GM18511 (cell line): ENCODE results near the gene ZNF783.
"Not testable (repeated sequence)": the region's sequence is repeated elsewhere in the genome, so short reads cannot be mapped to it uniquely, and the experiment has no call there.

Experiments
- ATAC-seq: cut with Tn5 transposase; IDR thresholded peaks from one replicate; pipeline ENCODE4 v1.9.1; 2021; ENCODE audit warnings: mild to moderate bottlenecking, moderate library complexity; ENCODE audit not compliant: unreplicated experiment

Gene ZNF783

DNA sequence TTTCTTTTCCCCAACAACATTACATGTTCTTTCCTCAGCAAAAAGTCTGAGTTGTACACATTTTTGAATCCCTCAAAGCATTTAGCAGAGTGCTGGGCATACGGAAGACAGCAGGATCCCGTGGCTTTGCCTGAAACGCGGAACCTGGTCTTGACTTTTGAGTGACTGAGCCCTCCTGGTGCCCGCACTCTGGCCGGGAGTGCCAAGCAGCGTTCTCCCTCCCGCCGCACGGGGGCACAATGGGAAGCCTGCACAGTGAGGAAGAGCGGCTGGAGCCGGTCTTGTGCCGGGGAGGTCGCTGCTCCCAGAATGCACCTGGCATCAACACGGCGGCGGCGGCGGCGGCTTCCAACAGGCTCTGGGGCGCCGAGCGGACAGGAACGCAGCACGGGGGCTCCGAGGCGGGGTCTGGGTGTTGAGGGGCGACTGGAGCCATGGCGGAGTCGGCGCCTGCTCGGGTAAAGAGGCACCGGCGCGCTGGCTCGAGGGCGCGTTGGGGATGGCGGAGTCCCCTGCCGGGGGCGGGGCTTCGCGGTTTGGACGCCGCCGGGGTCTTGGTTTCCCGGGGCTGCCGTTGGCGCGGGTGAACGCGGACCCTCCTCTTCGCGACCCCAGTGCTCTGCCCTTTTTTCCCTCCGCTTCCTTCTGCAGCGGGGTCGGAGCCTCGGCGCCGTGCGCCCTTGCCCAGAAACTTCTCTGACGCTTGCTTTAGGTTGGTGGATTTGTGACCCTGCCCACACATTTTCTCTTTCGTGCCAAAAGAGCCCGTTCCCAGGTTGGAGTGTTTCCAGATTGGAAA lies 22.5 kb upstream of the ZNF783 start, which contains the start of gene ZNF212:
ZNF212 (plus strand) TSS at position 307 of the 799 bp plus-strand sequence; CDS start at position 435, 128 bp downstream.
- ATAC-seq: peak; percentile 99

DNA sequence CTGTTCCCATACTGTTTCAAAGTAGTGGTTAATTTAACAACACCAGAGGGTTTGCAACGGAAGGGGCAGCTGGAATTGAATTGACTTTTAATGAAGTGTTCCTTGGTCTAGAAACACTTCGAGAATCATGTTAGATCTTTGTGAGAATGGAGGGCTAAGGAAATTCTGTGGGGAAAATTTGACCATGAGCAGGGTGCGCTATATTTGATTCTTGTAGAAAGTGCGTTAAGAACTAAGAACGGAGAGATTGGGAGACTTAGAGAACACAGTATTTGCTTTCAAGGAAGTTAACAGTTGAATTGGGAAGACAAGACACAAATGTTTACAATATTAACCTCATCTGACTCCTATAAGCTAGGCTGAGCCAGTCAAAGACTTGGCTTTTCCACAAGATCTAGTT lies 21.4 kb upstream of the ZNF783 start:
- ATAC-seq: no peak

DNA sequence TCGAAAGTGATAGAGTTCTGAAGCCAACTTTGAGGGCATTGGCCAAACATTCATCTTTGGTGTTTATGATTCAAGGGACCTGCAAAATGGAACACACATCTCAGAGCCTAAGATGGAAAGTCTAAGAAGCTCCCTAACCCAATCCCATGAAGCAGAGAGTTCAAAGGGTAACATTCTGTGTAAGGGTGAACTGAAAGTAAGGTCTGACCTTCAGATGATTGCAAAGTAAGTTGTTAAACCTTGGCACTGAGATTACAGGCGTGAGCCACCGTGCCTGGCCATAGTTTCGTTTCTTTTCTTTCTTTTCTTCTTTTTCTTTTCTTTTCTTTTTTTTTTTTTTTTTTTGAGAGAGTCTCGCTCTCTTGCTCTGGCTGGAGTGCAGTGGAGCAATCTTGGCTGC lies 20.3 kb upstream of the ZNF783 start:
- no peak for ATAC-seq

DNA sequence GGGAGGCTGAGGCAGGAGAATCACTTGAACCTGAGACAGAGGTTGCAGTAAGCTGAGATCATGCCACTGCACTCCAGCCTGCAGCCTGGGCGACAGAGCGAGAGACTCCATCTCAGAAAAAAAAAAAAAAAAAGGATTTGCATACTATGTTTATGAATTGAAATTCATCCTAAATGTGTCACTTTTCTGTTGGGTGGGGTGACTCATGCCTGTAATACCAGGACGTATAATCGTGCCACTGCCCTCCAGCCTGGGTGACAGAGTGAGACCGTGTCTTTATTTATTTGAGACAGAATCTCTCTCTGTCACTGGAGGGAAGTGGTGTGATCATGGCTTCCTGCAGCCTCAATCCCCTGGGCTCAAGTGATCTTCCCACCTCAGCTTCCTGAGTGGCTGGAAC lies 16.8 kb upstream of the ZNF783 start:
- peak; percentile 61 for ATAC-seq

DNA sequence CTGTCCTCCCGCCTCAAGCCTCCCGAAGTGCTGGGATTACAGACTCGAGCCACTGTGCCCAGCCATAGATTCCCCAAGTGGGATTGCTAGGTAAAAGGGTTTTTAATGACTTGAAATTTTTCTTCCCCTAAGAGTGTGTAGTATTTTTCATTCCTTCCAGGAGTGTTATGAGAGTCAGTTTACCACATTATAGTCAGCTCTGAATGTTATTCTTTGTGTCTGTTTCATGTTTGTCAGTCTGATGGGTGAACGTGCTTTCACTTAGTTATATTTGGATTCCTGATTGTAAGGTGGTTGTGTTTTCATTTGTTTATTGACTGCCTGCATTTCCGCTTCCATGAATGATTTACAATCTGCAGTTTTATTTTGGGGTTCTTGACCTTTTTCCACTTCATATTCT lies 16.3 kb upstream of the ZNF783 start:
- peak; percentile 23 for ATAC-seq

DNA sequence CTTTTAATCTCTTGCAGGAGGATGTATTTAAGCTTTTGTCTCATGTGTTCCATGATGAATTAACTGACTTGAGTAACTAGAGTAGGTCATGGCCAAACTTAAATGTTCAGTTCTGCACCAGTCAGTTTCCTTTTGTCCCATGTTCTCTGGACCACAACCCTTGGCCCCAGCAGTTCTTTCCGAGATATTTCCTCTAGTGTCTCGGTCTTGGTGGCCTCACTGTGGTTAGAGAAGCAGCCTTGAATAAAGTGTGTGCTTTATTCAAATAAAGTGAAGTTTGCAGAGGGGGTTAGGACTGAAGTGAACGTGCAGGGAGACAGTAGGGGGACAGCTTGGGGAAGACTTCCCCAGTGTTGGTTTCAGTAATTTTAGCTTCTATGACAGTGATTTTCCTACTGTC lies 13.2 kb upstream of the ZNF783 start:
- ATAC-seq: peak; percentile 52

DNA sequence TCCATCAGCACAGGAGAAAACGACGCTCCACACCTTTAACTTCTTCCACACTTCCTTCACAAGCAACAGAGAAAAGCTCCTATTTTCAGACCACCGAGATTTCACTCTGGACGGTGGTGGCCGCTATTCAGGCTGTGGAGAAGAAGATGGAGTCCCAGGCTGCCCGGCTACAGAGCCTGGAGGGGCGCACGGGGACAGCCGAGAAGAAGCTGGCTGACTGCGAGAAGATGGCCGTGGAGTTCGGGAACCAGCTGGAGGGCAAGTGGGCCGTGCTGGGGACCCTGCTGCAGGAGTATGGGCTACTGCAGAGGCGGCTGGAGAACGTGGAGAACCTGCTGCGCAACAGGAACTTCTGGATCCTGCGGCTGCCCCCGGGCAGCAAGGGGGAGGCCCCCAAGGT lies 11.8 kb upstream of the ZNF783 start:
- not testable (repeated sequence) for ATAC-seq

DNA sequence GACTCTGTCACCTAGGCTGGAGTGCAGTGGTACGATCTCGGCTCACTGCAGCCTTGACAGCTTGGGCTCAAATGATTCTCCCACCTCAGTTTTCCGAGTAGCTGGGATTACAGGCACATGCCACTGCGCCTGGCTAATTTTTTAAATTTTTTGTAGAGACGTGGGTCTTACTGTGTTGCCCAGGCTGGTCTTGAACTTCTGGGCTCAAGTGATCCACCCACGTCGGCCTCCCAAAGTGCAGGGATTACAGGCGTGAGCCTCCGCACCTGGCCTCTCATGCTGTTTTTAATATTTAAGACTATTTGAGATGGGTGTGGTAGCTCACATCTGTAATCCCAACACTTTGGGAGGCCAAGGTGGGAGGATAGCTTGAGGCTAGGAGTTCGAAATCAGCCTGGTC lies 10.5 kb upstream of the ZNF783 start:
- ATAC-seq: not testable (repeated sequence)

DNA sequence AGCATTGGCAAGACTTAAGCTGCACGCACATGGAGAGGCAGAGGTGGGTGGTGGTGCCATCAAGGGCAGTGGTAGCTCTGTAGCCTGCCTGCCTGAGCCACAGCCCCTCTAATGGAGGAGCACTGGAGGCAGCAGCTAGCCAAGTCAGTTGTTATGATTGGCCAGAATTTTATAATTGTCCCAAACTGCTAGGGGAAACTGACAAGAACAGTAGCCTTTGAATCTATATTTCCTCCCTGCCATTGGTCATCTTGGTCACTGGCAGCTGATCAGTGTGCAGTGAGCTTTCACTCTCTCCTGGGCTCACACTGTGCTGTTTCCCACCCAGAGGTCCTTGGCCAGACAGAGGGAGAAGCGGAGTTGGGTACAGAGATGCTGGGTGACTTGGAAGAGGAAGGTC lies 9.6 kb upstream of the ZNF783 start:
- ATAC-seq: no peak

DNA sequence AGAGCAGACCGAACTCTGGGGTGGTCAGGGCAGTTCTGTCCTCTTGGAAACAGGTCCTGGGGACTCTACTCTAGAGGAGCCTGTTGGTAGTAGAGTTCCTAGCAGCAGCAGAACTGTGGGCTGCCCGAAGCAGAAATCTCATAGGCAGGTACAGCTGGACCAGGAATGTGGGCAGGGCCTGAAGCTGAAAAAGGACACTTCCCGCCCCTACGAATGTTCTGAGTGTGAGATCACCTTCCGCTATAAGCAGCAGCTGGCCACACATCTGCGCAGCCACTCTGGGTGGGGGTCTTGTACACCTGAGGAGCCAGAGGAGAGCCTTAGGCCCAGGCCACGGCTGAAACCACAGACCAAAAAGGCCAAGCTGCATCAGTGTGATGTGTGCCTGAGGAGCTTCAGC lies 8.3 kb upstream of the ZNF783 start:
- ATAC-seq: no peak

DNA sequence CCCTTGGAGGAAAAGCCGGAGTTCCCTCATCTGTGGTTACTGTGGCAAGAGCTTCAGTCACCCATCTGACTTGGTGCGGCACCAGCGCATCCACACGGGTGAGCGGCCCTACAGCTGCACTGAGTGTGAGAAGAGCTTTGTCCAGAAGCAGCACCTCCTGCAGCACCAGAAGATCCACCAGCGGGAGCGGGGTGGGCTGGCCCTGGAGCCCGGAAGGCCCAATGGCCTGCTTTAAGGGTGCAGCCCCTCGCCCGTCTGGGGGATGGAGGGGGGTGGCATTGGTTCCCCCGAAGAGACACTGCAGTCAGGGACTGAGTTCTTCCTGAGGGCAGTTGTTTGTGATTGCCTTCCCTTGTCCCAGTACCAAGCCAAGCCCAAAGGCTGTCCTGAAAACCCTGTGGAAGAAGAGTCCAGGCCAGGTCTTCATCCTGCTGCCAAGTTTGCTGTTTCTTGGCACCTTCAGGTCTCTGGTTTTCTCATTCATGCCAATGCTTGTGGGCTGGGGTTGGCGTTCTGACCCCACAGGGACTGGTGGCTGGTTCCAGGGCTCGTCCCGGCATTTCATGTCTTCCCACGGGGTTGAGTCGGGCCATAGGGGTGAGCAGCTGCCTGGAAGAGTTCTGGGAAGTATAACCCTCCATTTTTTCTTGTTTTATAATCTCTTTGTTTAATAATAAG lies 7.7 kb upstream of the ZNF783 start:
- no peak for ATAC-seq

DNA sequence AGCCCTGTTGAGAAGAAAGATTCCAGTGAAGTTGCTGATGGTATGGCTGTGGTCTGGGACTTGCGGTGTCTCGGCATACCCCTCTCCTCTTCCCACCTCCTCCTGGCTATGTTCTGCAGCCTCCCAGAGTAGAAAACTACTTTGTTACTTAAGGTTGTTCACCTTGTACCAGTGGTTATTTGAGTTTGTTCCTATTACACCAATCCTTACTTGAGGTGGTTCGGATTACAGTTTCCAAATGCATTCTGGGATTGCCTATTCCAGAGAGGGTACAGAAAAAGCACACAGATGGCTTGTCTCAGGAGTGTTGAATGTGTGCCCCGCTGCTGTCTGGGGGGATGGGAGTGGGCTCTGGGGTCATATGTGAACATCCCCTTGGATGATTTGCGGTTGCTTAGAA lies 6.8 kb upstream of the ZNF783 start:
- ATAC-seq: no peak

DNA sequence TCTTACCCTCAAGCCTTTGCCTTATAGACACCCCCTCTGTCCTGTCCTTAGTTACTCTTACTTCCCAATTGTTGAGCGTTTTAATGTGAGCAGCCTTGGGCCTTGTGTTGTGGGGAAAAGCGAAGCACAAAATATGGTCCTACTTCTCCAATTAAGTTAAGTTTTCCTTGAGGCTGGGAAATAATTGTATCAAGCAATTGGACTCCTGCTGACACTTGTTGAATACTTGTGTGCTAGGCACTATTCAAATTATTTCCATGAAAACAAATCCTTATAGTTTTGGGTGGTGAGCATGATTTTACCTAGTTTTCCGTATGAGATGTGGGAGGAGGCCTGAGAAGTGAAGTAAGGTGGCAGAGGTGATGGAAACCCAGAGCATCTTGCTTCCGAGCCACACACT lies 5.4 kb upstream of the ZNF783 start:
- no peak for ATAC-seq

DNA sequence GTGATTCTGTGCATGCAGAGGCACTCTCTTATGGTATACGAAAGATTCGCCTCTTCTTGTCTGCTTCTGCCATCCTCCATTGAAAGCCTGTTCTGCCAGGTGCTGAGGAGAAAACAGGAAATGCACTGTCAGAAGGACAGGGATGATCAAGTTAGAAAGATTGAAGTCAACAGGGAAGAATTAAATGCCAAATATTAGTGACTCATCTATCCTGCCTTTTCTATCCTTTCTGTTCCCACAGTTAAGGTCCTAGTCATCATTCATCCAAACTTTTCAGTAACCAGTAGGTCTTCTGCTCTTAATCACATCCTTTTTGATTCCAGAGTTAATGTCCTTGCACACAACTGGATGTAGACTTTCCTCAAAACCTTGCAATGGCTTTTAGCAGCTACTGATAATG lies 4.8 kb upstream of the ZNF783 start:
- no peak for ATAC-seq

DNA sequence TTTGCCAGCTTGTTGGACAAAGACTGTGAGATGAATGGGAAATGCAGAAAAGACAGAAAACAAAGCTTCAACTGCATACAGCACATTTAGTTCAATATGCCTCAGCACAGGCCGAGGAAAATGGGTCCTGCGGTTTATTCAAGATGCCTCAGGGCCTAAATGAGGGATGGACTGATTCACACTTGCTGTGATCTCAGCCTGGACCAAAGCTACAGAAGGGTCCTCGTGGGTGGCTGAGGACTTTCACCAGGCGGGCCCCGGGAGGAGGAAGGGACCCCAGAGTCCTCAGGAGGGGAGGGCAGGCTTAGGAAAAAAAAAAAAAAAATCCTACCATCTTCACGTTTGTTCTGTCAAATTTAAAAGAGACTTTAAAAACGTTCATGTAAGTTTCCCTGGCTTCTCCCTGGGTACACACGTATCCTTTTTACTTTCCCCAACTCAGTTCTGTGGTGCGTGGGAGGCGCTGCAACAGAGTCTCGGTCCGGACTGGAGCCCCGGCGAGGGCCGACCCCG lies 624 bp upstream of the ZNF783 start:
- ATAC-seq: peak; percentile 18

DNA sequence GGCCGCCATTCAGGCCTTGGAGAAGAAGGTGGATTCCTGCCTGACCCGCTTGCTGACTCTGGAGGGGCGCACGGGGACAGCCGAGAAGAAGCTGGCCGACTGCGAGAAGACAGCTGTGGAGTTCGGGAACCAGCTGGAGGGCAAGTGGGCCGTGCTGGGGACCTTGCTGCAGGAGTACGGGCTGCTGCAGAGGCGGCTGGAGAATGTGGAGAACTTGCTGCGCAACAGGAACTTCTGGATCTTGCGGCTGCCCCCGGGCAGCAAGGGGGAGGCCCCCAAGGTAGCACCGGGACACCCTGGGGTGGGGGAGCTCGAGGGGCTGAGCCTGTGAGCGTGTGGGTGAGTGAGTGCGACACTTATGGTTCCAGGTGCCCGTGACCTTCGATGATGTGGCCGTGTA lies 4.5 kb downstream of the ZNF783 start:
- ATAC-seq: no peak

DNA sequence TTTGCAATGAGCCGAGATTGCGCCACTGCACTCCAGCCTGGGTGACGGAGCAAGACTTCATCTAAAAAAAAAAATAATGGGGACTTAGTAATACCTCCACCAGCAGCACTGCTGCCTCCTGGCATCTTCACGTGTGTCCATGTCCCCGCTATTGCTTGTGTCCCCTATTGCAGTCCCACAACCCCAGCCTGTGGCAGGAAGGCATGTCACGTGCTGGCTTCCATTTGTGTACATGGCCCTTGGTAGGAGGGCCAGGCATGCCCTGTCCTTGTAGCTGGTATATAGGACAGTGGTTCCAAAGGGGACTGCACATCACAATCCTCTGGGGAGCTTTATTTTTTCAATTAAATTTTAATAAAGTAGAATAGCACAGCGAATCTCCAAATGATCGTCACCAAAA lies 5.7 kb downstream of the ZNF783 start:
- ATAC-seq: no peak

DNA sequence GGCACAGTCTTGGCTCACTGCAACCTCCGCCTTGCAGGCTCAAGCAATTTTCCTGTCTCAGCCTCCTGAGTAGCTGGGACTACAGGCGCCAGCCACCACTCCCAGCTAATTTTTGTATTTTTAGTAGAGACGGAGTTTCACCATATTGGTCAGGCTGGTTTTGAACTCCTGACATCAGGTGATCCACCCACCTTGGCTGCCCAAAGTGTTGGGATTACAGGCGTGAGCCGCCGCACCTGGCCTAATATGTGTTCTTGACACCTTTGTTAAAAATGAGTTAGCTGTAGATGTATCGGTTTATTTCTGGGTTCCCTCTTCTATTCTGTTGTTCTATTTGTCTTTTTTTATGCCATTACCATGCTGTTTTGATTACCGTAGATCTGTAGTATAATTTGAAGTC lies 12.4 kb downstream of the ZNF783 start:
- not testable (repeated sequence) for ATAC-seq

DNA sequence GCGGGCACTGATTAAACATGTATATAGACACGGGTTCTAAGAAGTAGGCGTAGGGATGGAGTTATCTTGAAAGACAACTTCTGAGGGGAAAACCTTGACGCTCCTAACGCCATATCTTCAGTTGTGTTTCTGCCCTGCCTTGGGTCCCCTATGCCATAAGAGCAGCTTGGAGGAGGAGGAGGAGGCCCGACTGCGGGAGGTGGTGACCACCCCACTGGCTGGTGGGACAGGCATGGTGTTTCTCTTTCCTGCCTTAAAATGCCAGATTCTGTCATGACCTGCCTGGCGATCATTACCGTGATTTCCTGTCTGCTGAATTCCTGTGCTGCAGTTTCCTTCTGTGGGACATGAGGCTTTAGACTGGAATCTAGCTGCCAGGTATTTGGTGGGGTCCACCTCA lies 15.9 kb downstream of the ZNF783 start:
- ATAC-seq: no peak

DNA sequence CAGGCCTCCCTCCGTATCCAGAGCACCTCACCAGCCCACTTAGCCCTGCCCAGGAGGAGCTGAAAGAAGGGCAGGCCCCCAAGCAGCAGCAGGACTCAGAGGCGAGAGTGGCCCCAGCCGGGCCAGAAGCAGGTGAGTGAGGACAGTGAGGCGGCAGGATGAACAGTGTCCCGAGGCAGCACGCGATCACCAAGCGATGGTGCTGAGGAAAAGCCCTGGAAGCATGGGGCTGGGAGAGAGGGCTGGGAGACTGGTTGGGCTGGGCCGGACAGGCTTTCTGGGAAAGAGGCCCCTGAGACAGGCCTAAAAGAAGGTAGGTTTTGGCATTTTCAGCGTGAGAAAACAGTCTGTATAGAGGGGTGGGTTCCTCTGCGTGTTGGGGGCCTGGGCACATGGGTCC lies 16.4 kb downstream of the ZNF783 start:
- no peak for ATAC-seq

DNA sequence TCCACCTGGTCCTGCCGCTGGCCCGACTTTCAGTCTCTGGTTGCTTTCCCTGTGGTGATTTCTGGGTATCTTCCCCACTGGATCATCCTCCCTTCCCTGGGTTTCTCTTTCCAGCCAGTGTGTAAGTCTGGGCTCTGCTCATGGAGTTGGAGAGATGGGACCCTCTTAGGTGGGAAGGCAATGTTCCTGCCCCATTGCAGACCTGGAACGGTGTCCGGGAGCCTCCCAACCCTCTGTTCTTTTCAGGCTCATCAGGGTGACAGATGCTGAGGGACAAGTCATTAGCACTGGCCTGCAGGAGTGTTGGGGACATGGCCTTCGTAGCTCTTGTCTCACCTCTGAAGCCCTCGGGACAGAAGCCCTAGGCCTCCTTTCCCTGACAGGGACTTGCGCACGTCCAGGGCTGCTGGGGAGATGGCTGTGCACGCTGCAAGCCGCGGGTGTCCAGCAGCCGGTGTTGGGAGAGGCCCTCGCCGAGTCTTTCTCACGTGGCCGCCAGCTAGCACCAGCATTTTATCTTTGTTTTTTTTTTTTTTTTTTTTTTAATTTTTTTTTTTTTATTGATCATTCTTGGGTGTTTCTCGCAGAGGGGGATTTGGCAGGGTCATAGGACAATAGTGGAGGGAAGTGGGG lies 17.2 kb downstream of the ZNF783 start:
- ATAC-seq: no peak

DNA sequence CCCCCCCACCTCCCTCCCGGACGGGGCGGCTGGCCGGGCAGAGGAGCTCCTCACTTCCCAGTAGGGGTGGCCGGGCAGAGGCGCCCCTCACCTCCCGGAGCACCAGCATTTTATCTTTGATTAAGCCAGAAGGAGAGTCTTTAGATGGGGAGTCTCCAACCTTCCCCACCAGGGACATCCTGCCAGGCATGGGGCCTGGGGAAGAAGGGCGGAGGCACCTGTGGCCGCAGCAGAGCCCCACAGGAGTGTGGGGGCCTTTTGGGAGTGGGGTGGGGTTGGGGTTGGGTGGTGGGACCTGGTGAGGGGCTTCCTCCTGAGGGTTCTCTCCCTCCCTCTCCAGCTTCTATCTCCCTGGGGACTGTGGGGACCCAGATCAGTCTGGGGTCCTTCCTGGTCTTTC lies 18.2 kb downstream of the ZNF783 start:
- no peak for ATAC-seq
